ENCODE results near the gene KDM6A.
"Not testable (repeated sequence)": the region's sequence is repeated elsewhere in the genome, so short reads cannot be mapped to it uniquely, and the experiment has no call there.

Gene KDM6A

DNA sequence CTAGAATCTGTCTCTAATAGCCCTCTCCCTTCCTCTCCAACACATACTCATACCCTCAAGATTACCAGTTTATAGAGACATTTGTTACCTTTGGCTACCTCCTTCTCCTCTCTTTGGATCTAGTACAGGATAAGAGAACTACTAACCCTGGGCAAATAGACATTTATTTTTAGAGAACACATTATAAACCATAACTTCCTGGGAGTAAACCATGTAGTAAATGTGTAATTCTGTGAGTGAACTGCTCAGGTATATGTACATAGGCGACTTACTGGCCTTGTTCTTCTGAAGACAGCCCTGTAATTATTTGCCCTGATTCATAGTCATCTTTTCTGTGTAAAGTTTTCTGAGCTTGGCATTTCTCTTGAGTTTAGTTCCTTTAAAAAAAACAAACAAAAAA lies 94.2 kb downstream of the KDM6A start:
- DNase-seq = no peak

DNA sequence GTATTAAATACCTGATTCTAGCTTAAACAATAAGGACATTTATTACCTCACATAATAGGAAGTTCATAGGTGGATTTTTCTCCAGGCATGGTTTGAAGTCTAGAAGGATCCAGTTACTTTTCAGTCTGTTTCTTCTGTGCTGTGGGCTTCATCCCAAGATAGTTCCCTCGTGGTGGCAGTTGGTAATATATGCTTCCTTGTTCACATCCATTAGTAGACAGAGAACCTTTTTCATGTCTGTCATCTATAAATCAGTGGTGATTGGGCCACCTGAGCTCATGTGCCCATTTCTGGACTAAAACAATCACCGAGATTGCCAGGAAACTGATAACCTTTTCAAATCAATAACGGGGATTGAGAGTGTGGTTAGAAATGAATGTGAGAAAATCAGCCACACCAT lies 97.7 kb downstream of the KDM6A start:
- DNase-seq = no peak

DNA sequence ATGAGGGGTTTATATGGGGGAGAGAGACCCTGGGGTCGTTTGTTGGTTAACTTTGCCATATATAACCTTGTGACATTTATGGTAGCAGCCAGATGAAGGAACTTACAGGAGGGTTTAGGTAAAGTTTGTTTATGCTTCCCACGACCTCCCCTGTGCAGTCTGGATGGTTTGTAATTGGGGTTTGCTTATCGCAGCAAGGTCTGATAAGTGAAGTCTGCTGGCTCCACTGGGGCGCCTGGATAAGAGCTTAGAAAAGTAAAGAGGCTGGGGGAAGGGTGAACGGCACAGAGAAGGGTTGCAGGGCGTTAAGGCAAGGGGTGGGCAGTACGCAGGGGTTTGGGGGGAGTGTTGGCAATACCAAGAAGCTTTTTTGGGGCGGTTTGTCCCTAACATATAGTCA lies 98.7 kb downstream of the KDM6A start:
- no peak for DNase-seq

DNA sequence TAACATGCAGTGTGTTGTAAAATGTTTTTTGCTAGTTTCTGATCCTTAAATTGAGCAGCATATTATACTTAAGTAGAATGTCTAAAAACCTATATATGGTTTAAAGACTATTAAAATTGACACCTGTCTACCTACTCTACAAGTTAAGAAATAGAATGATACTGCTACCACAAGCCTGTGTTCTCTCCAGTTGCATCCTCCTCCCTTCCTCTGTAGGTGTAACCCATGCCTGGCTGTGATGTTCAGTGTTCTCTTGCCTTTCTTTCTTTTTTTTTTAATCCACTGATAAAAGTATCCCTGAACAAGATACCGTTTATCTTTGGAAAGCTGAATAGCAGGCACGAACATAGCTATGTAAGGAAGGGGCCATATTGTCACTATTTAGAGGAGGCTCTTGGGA lies 99.1 kb downstream of the KDM6A start:
- DNase-seq = no peak

DNA sequence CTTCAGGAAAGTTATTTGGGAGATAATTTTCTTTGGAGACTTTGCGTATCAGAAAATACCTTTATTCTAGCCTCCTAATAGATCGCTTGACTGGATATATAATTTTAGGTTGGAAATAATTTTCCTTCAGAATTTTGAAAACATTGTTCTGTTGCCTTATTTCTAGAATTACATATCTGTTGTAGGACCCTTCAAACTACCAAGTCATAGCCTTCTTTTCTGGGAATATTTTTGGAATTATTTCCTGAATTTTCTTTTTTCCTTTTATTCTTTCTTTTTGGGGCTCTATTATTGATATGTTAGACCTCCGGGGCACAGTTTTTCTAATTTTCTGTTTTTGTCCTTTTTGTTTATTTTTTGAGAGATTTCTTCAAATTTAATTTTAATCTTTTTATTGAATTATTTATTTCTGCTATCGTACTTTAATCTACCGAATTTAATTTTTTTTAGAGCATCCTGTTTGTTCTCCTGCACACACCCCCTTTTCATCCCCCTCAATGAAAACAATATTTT lies 100.5 kb downstream of the KDM6A start:
- DNase-seq = no peak

DNA sequence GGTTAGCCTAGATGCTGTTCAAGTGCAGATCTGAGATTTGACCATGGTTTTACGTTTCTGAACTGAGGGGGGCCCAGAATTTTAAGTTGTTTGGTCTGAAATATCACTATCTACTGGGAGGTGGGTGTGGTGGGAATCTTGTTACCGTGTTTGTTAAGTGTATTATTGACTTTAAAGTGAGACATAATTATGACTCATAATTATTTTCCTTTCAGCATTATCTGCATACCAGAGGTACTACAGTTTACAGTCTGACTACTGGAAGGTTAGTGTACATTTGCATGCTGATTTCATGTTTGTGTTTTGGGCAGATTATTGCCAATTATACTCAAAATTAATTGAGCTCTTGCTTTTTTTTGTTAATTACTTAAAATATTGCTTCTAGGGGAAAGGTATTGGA lies 101.5 kb downstream of the KDM6A start:
- no peak for DNase-seq

DNA sequence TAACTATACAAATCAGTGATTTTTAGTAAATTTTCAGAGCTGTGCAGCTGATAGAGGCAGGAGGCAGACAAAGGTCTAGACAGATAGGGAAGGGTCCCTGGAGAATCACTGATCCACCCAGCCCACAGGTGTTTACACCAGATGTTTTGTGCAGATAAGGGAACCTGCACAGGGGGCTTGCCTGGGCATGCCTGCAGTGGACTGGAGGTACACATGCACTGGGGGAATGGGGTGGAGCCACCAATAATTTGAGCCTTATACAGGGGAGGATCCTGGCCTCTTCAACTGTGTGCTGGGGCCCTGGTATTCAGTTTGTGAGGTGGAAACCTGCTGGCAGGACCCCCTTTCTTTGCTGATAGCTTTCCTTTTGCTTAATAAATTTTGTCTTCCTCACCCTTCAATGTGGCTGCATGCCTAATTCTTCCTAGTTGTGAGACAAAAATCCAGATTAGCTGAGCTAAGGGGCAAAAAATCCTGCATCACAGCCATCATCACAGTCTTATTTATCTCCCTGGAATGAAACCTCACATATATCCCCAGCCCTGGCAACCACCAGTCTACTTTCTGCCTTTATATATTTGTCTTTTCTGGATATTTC lies 102.8 kb downstream of the KDM6A start:
- no peak for DNase-seq

DNA sequence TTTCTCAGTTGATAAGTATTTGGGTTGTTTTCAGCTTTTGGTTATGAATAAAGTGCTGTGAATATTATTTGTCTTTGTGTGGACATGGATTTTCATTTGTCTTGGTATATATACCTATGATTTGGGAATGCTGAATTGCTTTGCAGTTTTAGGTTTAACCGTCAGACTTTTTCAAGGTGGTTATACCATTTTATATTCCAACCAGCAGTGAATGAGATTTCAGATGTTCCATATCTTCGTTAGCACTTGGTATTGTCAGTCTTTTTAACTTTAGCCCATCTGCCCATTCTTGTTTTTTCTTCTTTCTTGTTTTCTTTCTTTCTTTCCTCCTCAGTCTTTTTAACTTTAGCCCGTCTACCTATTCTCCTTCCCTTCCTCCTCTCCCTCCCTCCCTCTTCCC lies 106.0 kb downstream of the KDM6A start:
- DNase-seq = no peak

DNA sequence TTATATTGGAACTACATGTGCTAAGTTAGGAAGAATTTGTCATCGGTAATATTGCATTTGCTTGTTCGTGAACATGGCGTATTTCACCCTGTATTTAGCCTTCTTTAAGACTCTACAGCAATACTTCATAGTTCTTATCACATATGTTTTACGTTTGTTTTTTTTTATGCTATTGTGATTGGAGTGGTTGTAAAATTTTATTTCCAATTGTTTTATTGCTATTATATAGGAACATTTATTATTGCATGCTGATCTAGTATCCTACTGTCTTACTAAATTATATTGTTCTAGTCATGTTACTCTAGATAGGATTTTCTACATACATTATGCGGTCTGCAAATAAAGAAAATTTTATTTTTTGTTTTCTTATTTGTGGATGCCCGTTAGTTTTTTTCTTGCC lies 107.4 kb downstream of the KDM6A start:
- DNase-seq = no peak

DNA sequence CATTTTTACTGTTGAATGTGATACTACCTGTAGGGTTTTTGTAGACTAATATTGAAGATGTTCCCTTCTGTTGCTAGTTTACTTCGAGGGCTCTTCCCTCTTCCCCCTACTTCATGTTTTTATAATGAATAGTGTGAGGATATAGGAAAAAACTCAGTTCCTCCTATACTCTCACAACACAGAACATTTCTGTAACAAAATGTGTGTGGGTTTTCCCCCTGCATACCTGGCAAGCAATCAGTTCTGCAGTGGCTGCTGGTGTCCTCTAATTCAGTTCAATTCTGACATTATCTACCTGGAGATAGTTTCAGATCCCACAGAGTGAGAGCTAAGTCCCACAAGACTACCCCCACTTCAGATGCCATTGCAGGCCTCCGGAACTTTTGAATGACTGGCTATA lies 107.9 kb downstream of the KDM6A start:
- no peak for DNase-seq

DNA sequence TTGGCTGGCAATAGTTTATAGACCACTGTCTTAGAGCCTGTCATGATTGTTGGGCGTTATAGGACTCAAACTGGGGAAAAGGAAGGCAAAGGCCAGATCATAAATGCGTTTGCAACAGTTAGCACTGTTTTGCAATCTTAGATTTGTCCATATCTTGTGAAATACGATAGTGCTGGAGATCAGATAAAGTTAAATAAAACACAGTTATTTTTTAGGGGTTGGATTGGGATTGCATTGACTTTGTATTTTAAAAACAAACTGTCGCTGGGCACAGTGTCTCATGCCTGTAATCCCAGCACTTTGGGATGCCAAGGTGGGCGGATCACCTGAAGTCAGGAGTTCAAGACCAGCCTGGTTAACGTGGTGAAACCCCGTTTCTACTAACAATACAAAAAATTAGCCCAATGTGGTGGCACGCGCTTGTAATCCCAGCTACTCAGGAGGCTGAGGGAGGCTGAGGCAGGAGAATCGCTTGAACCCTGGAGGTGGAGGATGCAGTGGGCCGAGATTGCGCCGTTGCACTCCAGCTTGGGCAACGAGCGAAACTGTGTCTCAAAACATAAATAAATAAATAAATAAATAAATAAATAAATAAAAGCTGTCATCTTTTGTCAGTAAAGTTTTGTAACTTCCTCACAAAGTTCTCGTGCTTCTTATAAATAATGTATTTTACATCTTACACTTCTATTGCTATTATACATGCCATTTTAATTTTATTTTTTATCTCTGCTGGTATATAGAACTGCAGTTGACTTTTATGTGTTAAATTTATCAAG lies 117.2 kb downstream of the KDM6A start:
- no peak for DNase-seq

DNA sequence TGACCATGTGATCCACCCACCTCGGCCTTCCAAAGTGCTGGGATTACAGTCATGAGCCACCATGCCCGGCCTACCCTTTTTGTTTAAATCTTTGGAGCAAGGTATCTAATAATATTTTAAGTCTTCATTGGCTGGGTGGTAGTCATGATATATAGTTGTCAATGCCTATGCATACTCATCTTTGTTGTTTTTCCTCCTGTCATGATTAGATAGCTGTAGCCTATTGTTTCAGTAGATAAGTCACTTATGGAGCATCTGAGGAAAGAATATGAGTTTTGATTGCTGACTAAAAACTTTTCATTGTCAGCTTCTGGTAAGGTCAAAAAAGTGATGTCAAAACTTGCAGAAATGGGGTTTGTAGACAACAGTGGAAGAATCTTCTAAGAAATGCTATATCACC lies 119.8 kb downstream of the KDM6A start:
- no peak for DNase-seq

GRCh38 chrX:44996277-44996676 lies 123.3 kb downstream of the KDM6A start:
- DNase-seq = no peak

DNA sequence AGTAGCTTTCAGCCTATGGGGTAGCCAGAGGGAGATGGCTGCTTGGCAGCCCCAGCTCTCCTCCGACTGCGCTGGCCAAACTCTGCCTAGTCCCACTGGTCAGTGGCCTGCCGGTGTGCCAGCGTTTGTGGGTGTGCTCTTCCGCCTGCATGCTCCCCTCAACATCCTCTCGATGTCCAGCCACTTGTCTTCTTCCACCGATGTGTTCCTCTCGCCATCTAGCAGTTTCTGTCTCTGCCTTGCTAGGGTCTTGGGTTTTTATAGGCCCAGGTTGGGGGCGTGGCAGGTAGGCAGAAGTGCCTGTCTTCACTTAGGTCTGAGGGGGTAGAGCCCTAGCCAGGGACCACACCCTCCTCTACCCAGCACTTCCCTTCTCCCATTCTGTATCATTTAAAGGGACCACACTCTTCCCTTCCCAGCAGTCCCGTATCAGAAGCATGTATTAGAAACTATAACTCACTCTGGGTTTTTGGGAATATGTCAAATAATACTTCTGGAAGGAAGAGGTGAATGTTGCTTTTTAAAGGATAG lies 124.4 kb downstream of the KDM6A start:
- no peak for DNase-seq

DNA sequence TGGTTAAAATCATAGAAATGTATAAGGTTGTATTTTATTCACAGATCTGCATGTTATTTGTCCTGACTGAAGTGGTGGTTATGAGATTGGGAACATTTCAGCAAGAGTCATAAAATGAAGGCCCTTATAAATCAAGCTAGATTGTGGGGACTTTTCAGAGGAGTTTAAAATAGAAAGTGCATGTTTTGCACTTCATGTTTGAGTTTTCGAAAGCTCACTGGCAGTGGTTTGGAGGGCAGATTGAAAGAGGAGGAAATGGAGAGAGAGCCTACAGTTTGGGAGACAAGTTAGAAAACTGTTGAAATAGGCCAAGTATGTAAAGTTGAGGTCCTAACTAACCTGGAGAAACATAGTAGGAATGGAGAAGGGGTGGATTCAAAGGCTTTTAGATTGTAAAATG lies 124.9 kb downstream of the KDM6A start:
- DNase-seq = no peak

DNA sequence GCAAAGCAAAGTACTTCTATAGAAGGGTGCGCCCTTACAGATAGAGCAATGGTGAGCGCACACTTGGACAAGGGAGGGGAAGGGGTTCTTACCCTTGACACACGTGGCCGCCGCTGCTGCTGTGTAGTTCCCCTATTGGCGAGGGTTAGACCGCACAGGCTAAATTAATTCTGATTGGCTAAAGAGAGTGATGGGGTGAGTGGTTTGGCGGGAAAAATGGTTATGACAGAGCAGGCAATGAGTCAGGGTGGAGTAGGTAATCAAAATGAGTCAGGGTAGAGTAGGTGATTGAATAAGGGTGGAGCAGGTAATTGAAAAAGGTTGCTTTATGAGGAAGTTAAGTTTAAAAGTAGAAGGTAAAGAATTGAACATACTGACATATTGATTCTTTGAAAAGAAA lies 126.2 kb downstream of the KDM6A start:
- DNase-seq = not testable (repeated sequence)

GRCh38 chrX:44999872-45000271 lies 126.9 kb downstream of the KDM6A start:
- DNase-seq = not testable (repeated sequence)

DNA sequence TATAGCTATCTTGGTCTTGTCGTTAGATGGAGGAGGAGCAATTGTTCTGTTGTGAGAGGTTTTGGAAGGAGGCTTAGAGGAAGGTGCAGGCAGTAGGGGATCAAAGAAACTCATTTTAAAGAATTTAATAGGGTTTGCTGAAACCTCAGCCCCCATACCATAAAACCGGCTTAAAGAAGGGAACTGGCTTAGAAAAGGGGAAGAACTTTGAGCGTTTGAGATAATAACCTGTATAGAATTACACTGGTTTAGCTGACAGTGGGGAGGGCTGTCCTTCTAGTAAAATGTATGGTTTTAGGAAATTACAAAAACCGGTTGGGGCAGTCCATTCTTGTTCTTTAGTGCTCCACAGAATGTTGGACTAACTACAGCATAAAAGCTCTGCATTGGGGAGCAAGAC lies 128.1 kb downstream of the KDM6A start:
- no peak for DNase-seq

DNA sequence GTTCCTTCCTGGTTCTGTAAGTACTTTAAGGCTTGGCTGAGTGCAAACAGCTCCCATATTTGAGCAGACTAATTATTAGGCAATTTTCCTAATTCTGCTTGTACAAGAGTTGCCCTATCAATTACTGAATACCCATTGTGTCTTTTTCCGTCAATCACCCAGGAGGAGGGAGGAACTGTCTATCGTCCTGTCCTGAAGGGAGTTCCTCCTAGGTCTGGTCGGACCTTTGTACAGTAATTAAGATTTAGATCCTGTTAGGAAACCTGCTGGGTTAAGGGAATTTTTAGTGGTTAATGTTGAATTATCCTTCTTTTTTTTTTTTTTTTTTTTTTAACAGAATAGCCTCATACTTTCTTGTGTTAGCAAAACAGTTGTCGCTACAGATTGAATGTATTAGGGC lies 130.1 kb downstream of the KDM6A start:
- no peak for DNase-seq

DNA sequence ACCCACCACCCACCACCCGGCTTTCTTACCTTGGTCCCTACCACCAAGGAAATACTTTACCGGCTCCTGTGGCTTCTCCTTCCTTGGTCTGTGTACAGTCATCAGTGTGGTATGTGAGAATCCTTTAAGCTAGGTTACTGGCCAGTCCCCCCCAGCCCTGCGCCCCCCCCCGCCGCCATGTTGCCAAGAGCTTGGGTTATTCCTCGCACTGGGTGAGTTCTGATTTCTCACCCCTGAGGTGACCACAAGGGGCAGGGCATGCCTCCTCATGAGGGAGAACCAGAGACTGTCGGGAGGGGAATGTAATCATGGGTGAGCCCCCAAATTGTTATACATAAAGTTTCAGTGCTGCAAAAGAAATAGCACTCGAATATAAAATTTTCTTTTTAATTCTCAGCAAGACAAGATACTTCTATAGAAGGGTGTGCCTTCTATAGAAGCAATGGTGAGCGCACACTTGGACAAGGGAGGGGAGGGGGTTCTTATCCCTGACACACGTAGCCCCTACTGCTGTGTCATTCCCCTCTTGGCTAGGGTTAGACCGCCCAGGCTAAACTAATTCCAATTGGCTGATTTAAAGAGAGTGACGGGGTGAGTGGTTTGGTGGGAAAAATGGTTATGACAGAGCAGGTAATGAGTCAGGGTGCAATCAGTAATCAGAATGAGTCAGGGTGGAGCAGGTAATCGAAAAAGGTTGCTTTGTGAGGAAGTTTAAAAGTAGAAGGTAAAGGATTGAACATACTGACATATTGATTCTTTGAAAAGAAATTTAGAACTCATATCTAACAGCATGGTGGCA lies 133.2 kb downstream of the KDM6A start:
- DNase-seq = no peak

DNA sequence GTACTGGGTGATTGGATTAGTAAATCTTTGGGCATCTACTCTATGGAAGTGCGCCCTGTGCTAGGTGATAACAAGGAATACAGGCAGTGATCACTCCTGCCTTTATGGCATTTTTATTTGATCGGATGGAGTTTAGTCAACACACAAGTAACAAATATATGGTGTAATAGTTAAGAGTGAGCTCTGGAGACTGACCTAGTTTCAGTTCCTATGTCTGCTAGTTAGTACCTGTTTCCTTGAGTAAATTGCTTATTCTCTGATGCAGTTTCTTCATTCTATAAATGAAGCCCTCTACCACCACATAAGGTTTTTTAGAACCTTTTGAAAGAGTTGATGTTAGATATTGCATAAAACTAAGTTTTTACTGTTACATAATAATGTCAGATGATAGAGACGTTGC lies 134.6 kb downstream of the KDM6A start:
- DNase-seq = no peak

GRCh38 chrX:45009371-45010000 lies 136.5 kb downstream of the KDM6A start:
- no peak for DNase-seq

GRCh38 chrX:45011131-45011530 lies 138.1 kb downstream of the KDM6A start:
- DNase-seq = no peak

Measured in CD4-positive, alpha-beta T cell treated with Interleukin-17A for 4 hours (primary cell).